Measurements from ENCODE around the gene S100P.

Gene S100P

GRCh38 chr4:6673191-6673659 lies 20.5 kb upstream of the S100P start:
- DNase-seq (ENCODE audit: low read depth): peak; percentile 50

GRCh38 chr4:6673660-6674499 lies 19.8 kb upstream of the S100P start:
- peak; percentile 94 for DNase-seq (ENCODE audit: low read depth)

GRCh38 chr4:6674500-6675149 lies 19.1 kb upstream of the S100P start:
- peak; percentile 28 for DNase-seq (ENCODE audit: low read depth)

- no peak for DNase-seq (ENCODE audit: low read depth)
Measured at GRCh38 chr4:6676722-6677558, 16.7 kb upstream of the S100P start.

- DNase-seq (ENCODE audit: low read depth): no peak
Measured at GRCh38 chr4:6680372-6681034, 13.2 kb upstream of the S100P start.

GRCh38 chr4:6681191-6681590 lies 12.5 kb upstream of the S100P start:
- DNase-seq (ENCODE audit: low read depth): no peak

GRCh38 chr4:6682862-6683590 lies 10.7 kb upstream of the S100P start:
- DNase-seq (ENCODE audit: low read depth): no peak

- no peak for DNase-seq (ENCODE audit: low read depth)
Measured at GRCh38 chr4:6684656-6685055, 9.0 kb upstream of the S100P start.

GRCh38 chr4:6686104-6686787 lies 7.4 kb upstream of the S100P start:
- DNase-seq (ENCODE audit: low read depth): no peak

GRCh38 chr4:6687947-6688878 lies 5.5 kb upstream of the S100P start:
- no peak for DNase-seq (ENCODE audit: low read depth)

- DNase-seq (ENCODE audit: low read depth): peak; percentile 96
Measured at GRCh38 chr4:6688879-6689505, 4.7 kb upstream of the S100P start.

GRCh38 chr4:6689506-6689960 lies 4.1 kb upstream of the S100P start:
- DNase-seq (ENCODE audit: low read depth): no peak

- DNase-seq (ENCODE audit: low read depth): no peak
Measured at GRCh38 chr4:6692379-6692778, 1.3 kb upstream of the S100P start.

GRCh38 chr4:6692806-6693205 lies 872 bp upstream of the S100P start:
- peak; percentile 59 for DNase-seq (ENCODE audit: low read depth)

GRCh38 chr4:6694177-6694901 lies 661 bp downstream of the S100P start:
- DNase-seq (ENCODE audit: low read depth): no peak

- no peak for DNase-seq (ENCODE audit: low read depth)
Measured at GRCh38 chr4:6695660-6696610, 2.3 kb downstream of the S100P start.

GRCh38 chr4:6696611-6697010 lies 2.9 kb downstream of the S100P start:
- no peak for DNase-seq (ENCODE audit: low read depth)
